ENCODE data around the gene SMAD9.

Gene SMAD9

DNA sequence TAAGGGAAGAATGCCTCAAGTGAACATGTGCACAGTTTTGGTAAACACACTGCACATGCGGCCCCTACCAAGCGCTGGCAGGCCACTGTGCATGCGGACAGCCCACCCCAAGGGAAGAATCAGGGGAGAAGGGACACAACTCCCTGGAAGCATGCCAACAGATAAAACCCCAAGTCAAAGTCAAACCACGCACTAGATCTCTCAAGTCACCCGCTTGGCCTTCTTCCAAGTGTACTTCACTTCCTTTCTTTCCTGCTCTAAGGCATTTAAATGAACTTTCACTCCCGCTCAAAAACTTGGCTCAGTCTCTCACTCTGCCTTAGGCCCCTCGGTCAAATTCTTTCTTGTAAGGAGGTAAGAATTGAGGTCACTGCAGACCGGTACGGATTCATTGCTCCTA is 105.6 kb downstream of the SMAD9 start:
- peak; percentile 90 for DNase-seq

DNA sequence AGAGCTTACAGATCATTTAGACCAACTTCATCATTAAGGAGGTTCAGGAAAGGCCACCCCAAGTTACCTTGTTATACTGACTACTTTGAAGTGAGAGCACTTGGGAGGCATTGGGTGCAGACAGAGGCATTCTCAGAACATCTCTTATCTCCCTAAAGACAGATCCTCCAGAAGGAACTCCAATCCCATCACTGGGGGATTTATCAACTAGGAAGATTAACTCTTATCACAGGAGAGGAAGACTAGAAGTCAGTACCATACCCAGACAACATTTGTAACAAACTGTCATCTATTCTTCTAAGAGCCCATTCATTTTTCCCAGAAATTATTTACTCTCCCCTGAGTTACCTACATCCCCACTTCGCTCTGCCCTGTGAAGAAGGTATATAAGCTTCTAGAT is 106.8 kb downstream of the SMAD9 start:
- no peak for DNase-seq

DNA sequence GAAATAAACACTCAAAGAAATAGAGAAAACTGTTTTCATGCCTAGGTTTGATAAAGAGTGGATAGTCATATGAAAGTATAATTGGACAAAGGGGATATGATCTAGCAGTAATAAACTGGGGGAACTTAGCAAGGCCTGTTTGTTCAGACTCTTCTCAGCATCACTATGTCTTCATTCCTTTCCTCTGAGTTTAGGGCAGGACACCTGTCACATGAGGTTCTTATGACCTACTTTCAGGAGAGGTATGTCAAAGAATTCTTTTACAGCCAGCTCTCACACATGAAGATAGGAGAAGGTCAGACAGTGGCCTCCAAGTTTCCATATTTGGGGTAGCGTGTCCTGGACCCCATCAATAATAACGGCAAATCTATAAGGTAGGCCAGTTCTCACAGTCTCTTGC is 112.4 kb downstream of the SMAD9 start:
- no peak for DNase-seq

DNA sequence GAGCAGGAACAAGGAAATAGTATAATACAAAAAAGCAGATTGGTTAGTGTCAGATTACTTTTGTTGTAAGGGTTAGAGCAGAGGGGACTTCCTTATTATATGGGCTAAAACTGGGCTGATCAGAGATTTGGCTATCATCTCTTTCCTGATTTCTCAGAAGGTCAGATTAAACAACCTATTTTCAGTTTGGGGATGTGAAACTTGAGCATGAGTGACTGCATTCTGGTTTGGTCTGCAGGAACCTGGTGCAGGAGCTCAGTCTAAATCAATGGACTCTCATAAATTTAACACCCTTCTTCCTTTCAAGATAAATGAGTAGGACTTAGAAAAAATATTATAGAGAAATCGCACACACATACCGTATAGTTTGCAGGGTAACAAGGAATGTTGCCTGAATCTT is 113.9 kb downstream of the SMAD9 start:
- no peak for DNase-seq

DNA sequence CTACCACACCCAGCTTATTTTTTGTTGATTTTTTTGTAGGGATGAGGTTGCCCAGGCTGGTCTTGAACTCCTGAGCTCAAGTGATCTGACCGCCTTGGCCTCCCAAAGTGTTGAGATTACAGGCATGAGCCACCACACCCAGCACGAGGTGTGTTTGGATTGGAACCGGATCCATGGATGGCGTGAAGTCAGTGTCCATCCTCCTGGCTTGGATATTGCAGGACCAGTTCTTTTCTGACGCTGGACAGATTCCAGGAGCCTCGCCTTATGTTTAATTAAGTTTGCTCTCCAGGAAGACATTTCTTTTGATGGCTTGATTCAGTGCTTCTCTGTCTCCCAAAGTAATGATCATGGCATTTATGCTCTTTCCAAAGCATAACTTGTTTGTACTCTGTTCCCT is 115.5 kb downstream of the SMAD9 start:
- DNase-seq = no peak

DNA sequence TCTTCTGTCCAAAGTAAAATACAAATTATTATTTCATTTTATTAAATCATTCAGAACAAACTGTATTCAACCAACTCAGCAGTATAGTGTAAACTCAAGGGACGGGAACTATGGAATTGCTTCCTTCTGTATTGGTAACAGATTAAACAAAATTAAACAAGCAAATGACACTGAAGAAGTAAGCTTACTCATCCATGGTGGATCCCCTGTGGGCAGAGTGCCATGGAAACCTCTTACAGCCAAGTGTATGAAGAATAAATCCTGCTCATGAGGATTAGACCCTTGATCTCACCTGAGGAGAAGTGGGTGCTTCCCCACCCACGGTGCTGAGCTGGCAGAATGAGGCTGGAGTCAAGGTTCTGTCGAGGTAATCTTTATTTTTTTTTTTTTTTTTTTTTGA is 119.0 kb downstream of the SMAD9 start:
- DNase-seq = no peak

DNA sequence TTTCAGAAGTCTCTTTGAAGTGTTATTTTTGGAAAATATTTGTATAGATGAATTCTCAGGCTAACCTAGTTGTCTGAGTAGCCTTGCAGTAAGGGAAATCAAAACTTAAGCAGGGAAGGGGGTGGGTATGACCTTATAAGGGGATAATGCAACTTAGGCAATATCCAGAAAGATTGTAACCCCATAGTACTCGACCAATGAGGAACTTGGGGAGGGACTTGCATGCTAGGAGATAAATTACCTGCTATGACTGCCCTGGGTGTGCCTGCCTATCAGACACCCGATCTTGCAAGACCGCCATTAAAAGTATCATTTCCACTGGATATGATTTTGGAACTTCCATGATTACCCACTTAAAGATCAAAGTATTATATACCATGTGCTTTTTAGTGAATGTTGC is 124.0 kb downstream of the SMAD9 start:
- DNase-seq = no peak

DNA sequence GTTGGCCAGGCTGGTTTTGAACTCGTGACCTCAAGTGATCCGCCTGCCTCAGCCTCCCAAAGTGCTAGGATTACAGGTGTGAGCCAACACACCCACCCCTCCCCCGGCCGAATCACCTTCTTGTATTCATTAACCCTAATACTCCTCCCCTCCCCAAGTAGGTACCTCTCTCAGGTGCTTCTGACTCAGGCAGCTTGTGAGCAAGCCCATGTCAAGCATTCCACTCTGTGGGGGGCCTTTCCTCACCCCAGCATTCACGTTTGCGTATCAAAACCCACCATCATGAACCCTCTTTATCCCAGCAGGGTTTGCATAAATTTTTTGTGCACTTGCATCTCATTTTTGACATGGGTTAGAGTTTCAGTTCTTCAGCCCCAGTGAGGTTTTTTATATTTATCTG is 124.6 kb downstream of the SMAD9 start:
- DNase-seq = no peak
